ENCODE measurements around the gene CHST2. TPM values are rescaled to one million over a fixed set of nuclear protein-coding genes. Genes with fewer than 3 reads are reported as not detected.

Gene CHST2
- total RNA-seq, 1 experiment from 2014 or later = 20.1 TPM

DNA sequence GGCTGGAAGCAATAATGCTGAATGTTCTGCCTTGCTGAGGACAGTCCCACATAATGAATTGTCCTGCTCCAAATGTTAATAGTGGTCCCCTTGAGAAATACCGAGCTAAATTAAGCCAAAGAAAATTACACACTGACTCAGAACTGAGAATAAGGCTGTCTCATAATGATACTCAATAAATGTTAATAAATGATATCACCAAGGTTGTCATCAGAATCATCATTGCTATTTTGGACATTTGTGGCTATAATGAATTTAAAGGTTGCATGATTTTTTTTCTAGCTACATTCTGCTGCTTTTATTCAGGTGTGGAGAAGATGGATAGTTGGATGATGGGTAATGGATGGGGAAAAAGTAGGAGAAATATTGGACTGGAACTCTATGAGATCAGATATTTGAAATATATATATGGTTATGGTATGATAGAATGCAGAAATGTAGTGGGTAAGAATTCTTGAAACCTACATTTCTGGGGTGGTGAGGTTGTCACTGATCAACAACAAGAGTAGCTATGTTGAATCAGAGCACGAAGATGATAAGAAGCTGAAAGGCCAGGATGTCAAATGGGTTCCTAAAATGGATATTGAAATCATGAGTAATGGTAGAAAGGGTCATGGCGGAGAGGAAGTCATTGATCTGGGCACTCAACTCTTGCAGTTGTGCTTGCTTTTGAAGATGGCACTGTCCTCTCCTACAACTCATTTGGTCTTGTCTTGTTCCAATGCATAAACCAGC, 12.8 kb downstream of the CHST2 start:
- DNase-seq (ENCODE audit: low read depth) = no peak

GRCh38 chr3:143134471-143134870, 14.9 kb downstream of the CHST2 start:
- DNase-seq (ENCODE audit: low read depth) = peak; percentile 27

GRCh38 chr3:143135150-143135549, 15.6 kb downstream of the CHST2 start:
- DNase-seq (ENCODE audit: low read depth) = peak; percentile 96

GRCh38 chr3:143137435-143138036, 18.0 kb downstream of the CHST2 start:
- DNase-seq (ENCODE audit: low read depth) = no peak

DNA sequence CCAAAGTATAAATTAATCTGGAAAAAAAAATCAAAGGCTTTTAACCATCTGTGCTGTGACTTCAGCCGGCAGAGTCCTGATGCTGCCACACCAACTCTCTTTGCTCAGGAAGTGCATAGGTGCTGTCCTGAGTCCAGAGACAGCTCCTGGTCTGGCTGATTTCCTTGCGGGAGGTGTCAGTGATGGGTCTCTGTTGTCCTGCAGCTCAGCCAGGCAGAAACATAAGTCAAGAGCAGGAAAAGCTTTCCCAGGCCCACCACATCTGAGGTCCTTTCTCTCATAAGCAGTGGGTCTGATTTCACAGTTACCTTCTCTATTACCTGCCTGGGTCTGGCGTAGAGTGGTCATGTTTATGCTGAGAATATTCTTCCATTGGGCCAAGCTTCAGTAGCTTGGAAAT, 19.4 kb downstream of the CHST2 start:
- no peak for DNase-seq (ENCODE audit: low read depth)

- peak; percentile 34 for DNase-seq (ENCODE audit: low read depth)
These were observed 20.2 kb downstream of the CHST2 start for GRCh38 chr3:143139762-143140161.

- DNase-seq (ENCODE audit: low read depth) = no peak
These were observed 21.0 kb downstream of the CHST2 start for GRCh38 chr3:143140550-143140949.

- no peak for DNase-seq (ENCODE audit: low read depth)
These were observed 22.8 kb downstream of the CHST2 start for GRCh38 chr3:143142354-143142753.

- DNase-seq (ENCODE audit: low read depth) = no peak
These were observed 26.3 kb downstream of the CHST2 start for GRCh38 chr3:143145906-143146305.

GRCh38 chr3:143146486-143147274, 27.1 kb downstream of the CHST2 start:
- DNase-seq (ENCODE audit: low read depth) = no peak

DNA sequence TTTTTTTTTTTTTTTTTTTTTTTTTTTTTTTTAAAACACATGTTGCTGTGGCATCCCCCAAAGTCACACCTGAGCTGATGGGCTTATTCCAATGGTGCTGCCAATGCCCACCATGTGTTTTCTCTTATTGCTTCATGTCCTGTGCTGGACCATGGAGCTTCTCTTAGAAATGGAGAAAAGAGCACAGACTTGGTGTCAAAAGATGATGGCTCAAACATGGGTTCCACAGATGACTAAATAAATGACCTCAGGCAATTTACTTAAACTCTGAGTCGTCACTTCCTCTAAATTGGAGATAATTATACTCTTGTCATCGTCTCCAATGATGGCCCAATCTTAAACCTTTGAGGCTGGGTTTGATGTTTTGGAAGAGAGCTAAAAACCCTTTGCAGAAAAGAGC, 28.1 kb downstream of the CHST2 start:
- DNase-seq (ENCODE audit: low read depth) = no peak

DNA sequence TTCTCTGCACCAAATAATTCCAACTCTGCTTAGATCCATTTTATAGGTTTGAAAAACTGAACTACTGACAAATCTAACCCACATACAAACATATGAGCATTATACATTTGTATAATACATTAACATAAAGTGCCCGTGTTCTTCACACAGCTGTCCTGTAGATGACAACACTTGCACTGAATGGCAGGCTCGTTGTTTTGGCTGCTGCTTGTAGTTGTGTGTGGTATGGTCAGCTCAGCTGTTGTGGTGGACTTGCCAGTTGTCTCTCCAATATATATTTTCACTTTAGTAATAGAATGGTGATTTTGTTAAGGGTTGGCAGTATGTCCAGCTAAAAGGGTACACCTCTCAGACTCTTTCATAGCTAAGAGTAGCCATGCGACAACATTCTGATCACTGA, 30.5 kb downstream of the CHST2 start:
- DNase-seq (ENCODE audit: low read depth) = no peak

DNA sequence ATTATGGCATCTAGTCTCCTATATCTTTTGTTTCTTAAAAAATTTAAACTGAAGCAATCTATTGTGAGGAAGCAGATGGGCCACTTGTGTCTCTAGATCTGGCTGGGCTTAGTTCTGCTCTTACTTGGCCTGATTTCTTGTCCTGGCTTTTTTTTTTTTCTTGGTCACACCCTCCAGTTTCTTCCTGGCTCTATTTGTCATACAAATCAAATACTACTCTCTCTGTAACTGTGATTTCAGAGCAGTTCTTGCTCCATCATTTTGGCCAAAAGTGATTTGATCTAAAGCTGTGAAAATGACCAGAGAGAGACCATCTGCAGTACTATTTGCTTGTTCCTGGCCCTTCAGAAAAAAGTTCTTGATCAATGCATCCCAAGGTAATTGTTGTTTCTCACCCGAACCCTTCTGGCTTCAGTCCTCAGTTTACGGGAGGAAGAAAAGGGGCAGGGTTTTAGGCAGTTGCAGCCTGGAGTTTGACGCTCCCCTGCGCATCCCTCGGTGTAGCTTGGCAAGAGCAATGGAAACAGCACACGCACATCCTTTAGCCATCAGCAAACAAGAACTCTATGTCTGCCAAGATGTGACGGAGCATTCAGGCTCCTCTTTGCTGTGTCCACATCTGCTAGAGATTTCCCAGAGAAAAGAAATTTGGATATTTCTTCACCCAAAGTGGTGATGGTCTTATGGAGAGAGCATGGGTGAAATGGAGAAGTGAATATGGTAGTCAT, 31.6 kb downstream of the CHST2 start:
- no peak for DNase-seq (ENCODE audit: low read depth)

DNA sequence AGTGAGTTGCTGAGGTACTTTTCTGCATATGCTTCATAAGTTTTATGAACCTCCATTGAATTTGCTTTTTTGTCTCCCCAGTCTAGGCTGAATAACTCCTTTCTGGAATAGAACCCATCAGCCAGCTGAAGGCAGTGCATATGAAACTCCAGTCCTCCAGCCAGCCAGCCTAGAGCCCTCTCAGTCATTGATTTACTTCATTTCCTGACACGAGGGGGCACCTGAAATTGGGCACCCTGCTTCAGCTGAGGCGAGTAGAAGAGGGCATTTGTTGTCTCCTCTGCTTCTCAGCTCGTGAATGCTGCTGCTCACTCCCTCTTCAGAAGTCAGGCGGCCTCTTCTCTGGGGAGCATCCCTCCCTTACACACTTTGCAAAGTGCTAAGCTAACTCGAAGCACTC, 32.5 kb downstream of the CHST2 start:
- no peak for DNase-seq (ENCODE audit: low read depth)

DNA sequence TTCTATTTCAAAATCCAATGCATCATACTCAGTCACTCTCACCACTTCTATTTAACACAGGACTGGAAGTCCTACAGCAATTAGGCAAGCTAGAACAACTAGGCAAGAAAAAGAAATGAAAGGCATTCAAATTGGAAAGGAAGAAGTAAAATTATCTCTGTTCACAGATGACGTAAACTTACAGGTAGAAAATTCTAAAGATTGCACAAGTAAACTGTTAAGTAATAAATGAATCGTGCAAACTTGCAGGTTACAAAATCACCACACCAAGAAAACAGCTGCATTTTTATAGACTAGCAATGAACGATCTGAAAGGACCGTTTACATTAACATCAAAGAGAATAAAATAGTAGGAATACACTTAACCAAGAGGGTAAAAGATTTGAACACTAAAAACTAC, 36.2 kb downstream of the CHST2 start:
- no peak for DNase-seq (ENCODE audit: low read depth)

DNA sequence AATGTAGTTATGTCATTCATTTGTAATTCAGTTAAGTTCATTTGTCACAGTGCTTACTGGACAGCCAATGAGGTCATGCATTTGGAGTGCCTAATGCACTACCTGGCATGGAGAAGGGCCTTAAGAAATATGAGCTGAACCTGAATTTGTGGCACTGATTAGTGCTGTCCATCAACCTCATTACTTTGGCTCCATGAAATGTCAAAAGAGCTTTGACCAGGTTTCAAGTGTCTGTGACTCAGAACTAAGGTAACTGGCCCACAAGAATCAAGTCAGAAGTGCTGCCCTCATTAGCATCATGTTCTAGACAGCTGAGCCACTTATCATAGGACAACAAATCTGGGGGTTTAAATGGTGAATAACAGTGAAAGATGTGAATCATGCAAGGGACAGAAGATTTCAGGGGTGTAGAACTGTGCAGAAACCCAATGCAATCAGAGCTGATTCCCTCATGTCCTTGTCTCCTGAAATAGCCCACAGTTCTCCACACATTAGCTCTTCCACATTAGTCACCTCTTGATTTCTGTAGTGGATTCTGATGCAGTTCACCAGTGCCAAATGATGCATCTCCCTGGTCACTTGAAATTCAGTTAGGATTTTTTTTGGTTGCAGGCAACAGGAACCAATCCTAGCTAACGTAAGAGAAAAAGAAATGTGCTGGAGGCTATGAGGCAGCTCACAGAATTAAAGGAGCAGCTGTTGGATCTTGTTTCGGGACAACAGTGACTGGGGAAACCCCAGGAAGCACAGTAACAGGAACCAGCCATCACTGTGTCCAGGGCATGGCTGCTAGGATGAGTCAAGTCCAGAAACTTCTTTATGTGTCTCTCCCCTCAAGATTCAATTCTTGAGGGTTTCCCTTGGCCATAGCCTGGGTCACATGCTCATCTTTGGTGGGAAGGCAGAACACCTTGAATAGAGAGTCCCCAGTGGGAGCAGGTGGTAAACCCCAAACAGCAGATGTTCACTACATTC, 38.7 kb downstream of the CHST2 start:
- peak; percentile 92 for DNase-seq (ENCODE audit: low read depth)

DNA sequence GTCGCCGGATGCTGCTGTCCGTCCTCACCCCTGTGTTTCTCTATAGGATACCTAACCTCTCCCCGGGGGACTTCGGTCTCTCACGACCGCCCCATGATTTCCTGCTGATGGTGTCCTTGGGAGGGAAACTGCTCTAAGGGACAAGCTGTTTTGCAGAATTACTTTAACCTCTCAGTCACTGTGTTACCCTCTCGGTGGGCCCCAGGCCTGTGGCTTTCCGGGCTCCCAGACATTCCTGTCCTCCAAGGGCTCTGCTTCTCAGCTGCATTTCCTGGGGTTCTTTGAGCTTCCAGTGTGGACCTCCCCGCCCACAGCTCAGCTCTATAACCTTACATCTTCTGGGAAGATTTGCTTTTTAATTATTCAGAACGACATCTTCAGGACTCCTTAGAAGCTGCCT, 40.9 kb downstream of the CHST2 start:
- no peak for DNase-seq (ENCODE audit: low read depth)

GRCh38 chr3:143163562-143164100, 44.1 kb downstream of the CHST2 start:
- no peak for DNase-seq (ENCODE audit: low read depth)

- DNase-seq (ENCODE audit: low read depth) = no peak
These were observed 45.6 kb downstream of the CHST2 start for GRCh38 chr3:143165211-143165610.

DNA sequence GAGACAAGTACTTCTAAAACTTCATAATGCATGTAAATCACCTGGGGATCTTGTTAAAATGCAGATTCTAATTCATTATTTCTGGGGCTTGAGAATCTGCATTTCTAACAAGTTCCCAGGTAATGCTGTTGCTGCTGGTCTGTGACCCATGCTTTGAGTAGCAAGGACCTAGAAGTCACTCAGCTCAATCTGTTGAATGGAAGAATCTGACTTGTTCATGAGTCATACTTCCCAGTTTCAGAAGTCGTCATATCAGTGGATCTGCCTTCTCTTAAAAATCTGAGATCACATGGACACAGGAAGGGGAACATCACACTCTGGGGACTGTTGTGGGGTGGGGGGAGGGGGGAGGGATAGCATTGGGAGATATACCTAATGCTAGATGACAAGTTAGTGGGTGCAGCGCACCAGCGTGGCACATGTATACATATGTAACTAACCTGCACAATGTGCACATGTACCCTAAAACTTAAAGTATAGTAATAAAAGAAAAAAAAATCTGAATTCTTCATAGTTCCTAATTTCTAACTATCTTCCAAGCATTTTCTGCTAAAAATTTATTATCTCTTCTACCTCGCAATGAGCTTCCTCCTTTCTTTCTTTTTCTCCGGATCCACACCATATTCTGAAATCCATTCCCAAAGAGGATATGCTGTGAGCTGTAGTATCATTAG, 46.2 kb downstream of the CHST2 start:
- peak; percentile 85 for DNase-seq (ENCODE audit: low read depth)

Measured in LHCN-M2 (cell line).